Retinal pigment epithelial cell (primary cell): Measurements from ENCODE around the gene MYD88.

Experiments used
- DNase-seq: peaks from one replicate; pipeline ENCODE4 v3.0.0-alpha.2; 2010; ENCODE audit warnings: low read depth
- H3K4me3 ChIP-seq: 2 replicates; pipeline ENCODE4 v1.5.1; 2011; ENCODE audit warnings: mild to moderate bottlenecking, low read length, control low read depth, moderate library complexity
- CTCF ChIP-seq: conservative IDR thresholded peaks from 2 replicates; pipeline ENCODE4 v1.5.1; 2011; ENCODE audit warnings: low read depth, low read length, control low read depth, inconsistent platforms

The MYD88 gene

GRCh38 chr3:38141173-38141951 lies 2.9 kb downstream of the MYD88 start:
- DNase-seq = no peak
- no peak overlapping the region for H3K4me3 ChIP-seq
- TF ChIP-seq CTCF = no peak

GRCh38 chr3:38141952-38142273 lies 3.5 kb downstream of the MYD88 start:
- no peak for DNase-seq
- H3K4me3 ChIP-seq = no peak overlapping the region
- no peak for TF ChIP-seq CTCF

- no peak for DNase-seq
- no peak overlapping the region for H3K4me3 ChIP-seq
- TF ChIP-seq CTCF = no peak
Observed at GRCh38 chr3:38142959-38143358, 4.5 kb downstream of the MYD88 start.

GRCh38 chr3:38143511-38143910 lies 5.0 kb downstream of the MYD88 start:
- TF ChIP-seq CTCF = no peak
- no peak for DNase-seq
- H3K4me3 ChIP-seq = no peak overlapping the region

- TF ChIP-seq CTCF = no peak
Observed at GRCh38 chr3:38146504-38146903, 8.0 kb downstream of the MYD88 start.

GRCh38 chr3:38147421-38147820 lies 9.0 kb downstream of the MYD88 start:
- DNase-seq = no peak
- no peak for TF ChIP-seq CTCF
- H3K4me3 ChIP-seq = no peak overlapping the region

More at GRCh38 chr3:38146504-38146903, 8.0 kb downstream of the MYD88 start:
- no peak overlapping the region for H3K4me3 ChIP-seq
- no peak for DNase-seq

GRCh38 chr3:38148311-38148882 lies 9.9 kb downstream of the MYD88 start:
- no peak for DNase-seq
- H3K4me3 ChIP-seq = no peak overlapping the region
- no peak for TF ChIP-seq CTCF
